H1 (cell line): ENCODE results near the gene TXNIP. TPM values are rescaled to one million over a fixed set of nuclear protein-coding genes. Genes with fewer than 3 reads are reported as not detected.

ENCODE experiments used
- ATF3 ChIP-seq: IDR thresholded peaks from 2 replicates; pipeline ENCODE4 v1.6.1; 2011; ENCODE audit warnings: low read depth, mild to moderate bottlenecking, low read length; ENCODE audit not compliant: insufficient read depth
- BCL11A ChIP-seq, 2 experiments: IDR thresholded peaks; one replicate each; pipeline ENCODE4 v1.6.1; 2011; ENCODE audit warnings: low read depth in 2 of 2, low read length in 2 of 2, mild to moderate bottlenecking in 2 of 2
- BRCA1 ChIP-seq: IDR thresholded peaks from 2 replicates; pipeline ENCODE4 v1.6.1; 2012; ENCODE audit warnings: low read depth, low read length, improper control_type of control experiment
- CHD1 ChIP-seq: IDR thresholded peaks from 2 replicates; pipeline ENCODE4 v1.6.1; 2012; ENCODE audit warnings: low read depth, low read length, improper control_type of control experiment
- CREB1 ChIP-seq: IDR thresholded peaks from 2 replicates; pipeline ENCODE4 v1.6.1; 2012; ENCODE audit warnings: inconsistent platforms
- GTF2F1 ChIP-seq: IDR thresholded peaks from 2 replicates; pipeline ENCODE4 v1.6.1; 2012; ENCODE audit warnings: low read depth, low read length, improper control_type of control experiment, borderline replicate concordance
- JUND ChIP-seq: IDR thresholded peaks from 2 replicates; pipeline ENCODE4 v1.6.1; 2011; ENCODE audit warnings: mild to moderate bottlenecking, improper control_type of control experiment, low read length
- NRF1 ChIP-seq: IDR thresholded peaks from 2 replicates; pipeline ENCODE4 v1.6.1; 2011; ENCODE audit warnings: mild to moderate bottlenecking, low read depth, low read length, improper control_type of control experiment
- SRF ChIP-seq: IDR thresholded peaks from 2 replicates; pipeline ENCODE4 v1.6.1; 2011; ENCODE audit warnings: mild to moderate bottlenecking, low read depth, low read length, moderate library complexity
- polyA plus RNA-seq, 7 experiments: library from polyadenylated mRNA; depleted of rRNA in 3 of 7; stranded (reverse) in 5 of 7; unstranded in 2 of 7; fragments of >200 nt in 5 of 7; fragments of 200-250 nt in 2 of 7; gene quantifications; 1 replicate in 5 of 7; 2 replicates in 1 of 7; 4 replicates in 1 of 7; pipeline versions ENCODE4 v1.2.1 to v1.2.3, GENCODE V29; 2011 to 2013; ENCODE audit warnings: missing spikeins in 2 of 7, mixed read lengths in 2 of 7
- total RNA-seq: library from RNA; stranded (reverse); fragmentation: NEBNext Ultra II Directional; extraction: Animal tissue kit (Norgen Biotek cat#: 25700); gene quantifications from 2 replicates; pipeline ENCODE4 v1.2.1, GENCODE V29; 2021
- TF ChIP-seq, protein P1 (sequence below): IDR thresholded peaks from 2 replicates; pipeline ENCODE4 v1.6.1; 2012; ENCODE audit warnings: inconsistent platforms
- TF ChIP-seq, protein P2 (sequence below): fragments of 300-600 bp; sonication (generic); IDR thresholded peaks from 2 replicates; pipeline ENCODE4 v1.7.1; 2012; ENCODE audit warnings: low read length, moderate library complexity, mild to moderate bottlenecking, inconsistent platforms; ENCODE audit not compliant: insufficient replicate concordance

Gene TXNIP
- total and polyA plus RNA-seq, 2 of the 8 experiments (the other 6 are each of a cell fraction or from before 2014, with no cell fraction given), result 12.3 to 56.8 TPM

- TF ChIP-seq, protein P1, sequence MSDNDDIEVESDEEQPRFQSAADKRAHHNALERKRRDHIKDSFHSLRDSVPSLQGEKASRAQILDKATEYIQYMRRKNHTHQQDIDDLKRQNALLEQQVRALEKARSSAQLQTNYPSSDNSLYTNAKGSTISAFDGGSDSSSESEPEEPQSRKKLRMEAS, result 0 out of 2 replicates have a peak, but pooled peaks have one; percentile 17
- peak; percentile 78 for TF ChIP-seq CREB1
- no peak for TF ChIP-seq NRF1
- TF ChIP-seq SRF, result no peak
- TF ChIP-seq CHD1, result no peak
- no peak for TF ChIP-seq JUND
- TF ChIP-seq, protein P2, sequence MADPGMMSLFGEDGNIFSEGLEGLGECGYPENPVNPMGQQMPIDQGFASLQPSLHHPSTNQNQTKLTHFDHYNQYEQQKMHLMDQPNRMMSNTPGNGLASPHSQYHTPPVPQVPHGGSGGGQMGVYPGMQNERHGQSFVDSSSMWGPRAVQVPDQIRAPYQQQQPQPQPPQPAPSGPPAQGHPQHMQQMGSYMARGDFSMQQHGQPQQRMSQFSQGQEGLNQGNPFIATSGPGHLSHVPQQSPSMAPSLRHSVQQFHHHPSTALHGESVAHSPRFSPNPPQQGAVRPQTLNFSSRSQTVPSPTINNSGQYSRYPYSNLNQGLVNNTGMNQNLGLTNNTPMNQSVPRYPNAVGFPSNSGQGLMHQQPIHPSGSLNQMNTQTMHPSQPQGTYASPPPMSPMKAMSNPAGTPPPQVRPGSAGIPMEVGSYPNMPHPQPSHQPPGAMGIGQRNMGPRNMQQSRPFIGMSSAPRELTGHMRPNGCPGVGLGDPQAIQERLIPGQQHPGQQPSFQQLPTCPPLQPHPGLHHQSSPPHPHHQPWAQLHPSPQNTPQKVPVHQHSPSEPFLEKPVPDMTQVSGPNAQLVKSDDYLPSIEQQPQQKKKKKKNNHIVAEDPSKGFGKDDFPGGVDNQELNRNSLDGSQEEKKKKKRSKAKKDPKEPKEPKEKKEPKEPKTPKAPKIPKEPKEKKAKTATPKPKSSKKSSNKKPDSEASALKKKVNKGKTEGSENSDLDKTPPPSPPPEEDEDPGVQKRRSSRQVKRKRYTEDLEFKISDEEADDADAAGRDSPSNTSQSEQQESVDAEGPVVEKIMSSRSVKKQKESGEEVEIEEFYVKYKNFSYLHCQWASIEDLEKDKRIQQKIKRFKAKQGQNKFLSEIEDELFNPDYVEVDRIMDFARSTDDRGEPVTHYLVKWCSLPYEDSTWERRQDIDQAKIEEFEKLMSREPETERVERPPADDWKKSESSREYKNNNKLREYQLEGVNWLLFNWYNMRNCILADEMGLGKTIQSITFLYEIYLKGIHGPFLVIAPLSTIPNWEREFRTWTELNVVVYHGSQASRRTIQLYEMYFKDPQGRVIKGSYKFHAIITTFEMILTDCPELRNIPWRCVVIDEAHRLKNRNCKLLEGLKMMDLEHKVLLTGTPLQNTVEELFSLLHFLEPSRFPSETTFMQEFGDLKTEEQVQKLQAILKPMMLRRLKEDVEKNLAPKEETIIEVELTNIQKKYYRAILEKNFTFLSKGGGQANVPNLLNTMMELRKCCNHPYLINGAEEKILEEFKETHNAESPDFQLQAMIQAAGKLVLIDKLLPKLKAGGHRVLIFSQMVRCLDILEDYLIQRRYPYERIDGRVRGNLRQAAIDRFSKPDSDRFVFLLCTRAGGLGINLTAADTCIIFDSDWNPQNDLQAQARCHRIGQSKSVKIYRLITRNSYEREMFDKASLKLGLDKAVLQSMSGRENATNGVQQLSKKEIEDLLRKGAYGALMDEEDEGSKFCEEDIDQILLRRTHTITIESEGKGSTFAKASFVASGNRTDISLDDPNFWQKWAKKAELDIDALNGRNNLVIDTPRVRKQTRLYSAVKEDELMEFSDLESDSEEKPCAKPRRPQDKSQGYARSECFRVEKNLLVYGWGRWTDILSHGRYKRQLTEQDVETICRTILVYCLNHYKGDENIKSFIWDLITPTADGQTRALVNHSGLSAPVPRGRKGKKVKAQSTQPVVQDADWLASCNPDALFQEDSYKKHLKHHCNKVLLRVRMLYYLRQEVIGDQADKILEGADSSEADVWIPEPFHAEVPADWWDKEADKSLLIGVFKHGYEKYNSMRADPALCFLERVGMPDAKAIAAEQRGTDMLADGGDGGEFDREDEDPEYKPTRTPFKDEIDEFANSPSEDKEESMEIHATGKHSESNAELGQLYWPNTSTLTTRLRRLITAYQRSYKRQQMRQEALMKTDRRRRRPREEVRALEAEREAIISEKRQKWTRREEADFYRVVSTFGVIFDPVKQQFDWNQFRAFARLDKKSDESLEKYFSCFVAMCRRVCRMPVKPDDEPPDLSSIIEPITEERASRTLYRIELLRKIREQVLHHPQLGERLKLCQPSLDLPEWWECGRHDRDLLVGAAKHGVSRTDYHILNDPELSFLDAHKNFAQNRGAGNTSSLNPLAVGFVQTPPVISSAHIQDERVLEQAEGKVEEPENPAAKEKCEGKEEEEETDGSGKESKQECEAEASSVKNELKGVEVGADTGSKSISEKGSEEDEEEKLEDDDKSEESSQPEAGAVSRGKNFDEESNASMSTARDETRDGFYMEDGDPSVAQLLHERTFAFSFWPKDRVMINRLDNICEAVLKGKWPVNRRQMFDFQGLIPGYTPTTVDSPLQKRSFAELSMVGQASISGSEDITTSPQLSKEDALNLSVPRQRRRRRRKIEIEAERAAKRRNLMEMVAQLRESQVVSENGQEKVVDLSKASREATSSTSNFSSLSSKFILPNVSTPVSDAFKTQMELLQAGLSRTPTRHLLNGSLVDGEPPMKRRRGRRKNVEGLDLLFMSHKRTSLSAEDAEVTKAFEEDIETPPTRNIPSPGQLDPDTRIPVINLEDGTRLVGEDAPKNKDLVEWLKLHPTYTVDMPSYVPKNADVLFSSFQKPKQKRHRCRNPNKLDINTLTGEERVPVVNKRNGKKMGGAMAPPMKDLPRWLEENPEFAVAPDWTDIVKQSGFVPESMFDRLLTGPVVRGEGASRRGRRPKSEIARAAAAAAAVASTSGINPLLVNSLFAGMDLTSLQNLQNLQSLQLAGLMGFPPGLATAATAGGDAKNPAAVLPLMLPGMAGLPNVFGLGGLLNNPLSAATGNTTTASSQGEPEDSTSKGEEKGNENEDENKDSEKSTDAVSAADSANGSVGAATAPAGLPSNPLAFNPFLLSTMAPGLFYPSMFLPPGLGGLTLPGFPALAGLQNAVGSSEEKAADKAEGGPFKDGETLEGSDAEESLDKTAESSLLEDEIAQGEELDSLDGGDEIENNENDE, result no peak
- TF ChIP-seq BCL11A (IDR thresholded peaks at IDR 0.05; ENCODE audit: low read depth in 2 of 2, low read length in 2 of 2), result no peak
- no peak for TF ChIP-seq GTF2F1
- TF ChIP-seq BRCA1, result no peak
- no peak for TF ChIP-seq ATF3
These were observed 35.8 kb downstream of the TXNIP start (continued) for GRCh38 chr1:145960468-145961108.
